Measurements from ENCODE around the gene VPS9D1.

GRCh38 chr16:89744813-89745212 lies 24.1 kb upstream of the VPS9D1 start:
- TF ChIP-seq CTCF (IDR thresholded peaks at IDR 0.05): no peak
- no peak for TF ChIP-seq POLR2A (IDR thresholded peaks at IDR 0.05)
